GM18502 (cell line): ENCODE data around the gene SCN7A.

ENCODE experiments used
- ATAC-seq: cut with Tn5 transposase; IDR thresholded peaks from one replicate; pipeline ENCODE4 v1.9.1; 2021; ENCODE audit warnings: mild to moderate bottlenecking; ENCODE audit not compliant: unreplicated experiment, poor library complexity

Gene SCN7A

GRCh38 chr2:166406374-166406773, 87.7 kb downstream of the SCN7A start:
- ATAC-seq: no peak

GRCh38 chr2:166405569-166405926, 88.5 kb downstream of the SCN7A start:
- no peak for ATAC-seq

- ATAC-seq: no peak
Measured at GRCh38 chr2:166404831-166405568, 89.0 kb downstream of the SCN7A start.

- no peak for ATAC-seq
Measured at GRCh38 chr2:166394245-166394644, 99.8 kb downstream of the SCN7A start.

- no peak for ATAC-seq
Measured at GRCh38 chr2:166393008-166393407, 101.0 kb downstream of the SCN7A start.

- no peak for ATAC-seq
Measured at GRCh38 chr2:166388481-166389070, 105.5 kb downstream of the SCN7A start.

- no peak for ATAC-seq
Measured at GRCh38 chr2:166385313-166385712, 108.7 kb downstream of the SCN7A start.

- ATAC-seq: no peak
Measured at GRCh38 chr2:166384774-166385173, 109.3 kb downstream of the SCN7A start.

GRCh38 chr2:166382448-166382847, 111.6 kb downstream of the SCN7A start:
- no peak for ATAC-seq

- no peak for ATAC-seq
Measured at GRCh38 chr2:166380615-166381014, 113.4 kb downstream of the SCN7A start.

GRCh38 chr2:166376873-166377272, 117.2 kb downstream of the SCN7A start:
- no peak for ATAC-seq

- no peak for ATAC-seq
Measured at GRCh38 chr2:166376488-166376828, 117.6 kb downstream of the SCN7A start.

- ATAC-seq: peak; percentile 67
Measured at GRCh38 chr2:166375736-166376487, 118.1 kb downstream of the SCN7A start, which contains the start of gene SCN9A. Gene SCN9A (minus strand): TSS chr2:166375944. CDS start chr2:166311756, 64,188 bp downstream.

- ATAC-seq: peak; percentile 27
Measured at GRCh38 chr2:166375195-166375735, 118.8 kb downstream of the SCN7A start.

- no peak for ATAC-seq
Measured at GRCh38 chr2:166373951-166374350, 120.1 kb downstream of the SCN7A start.

- ATAC-seq: no peak
Measured at GRCh38 chr2:166373539-166373938, 120.5 kb downstream of the SCN7A start.

GRCh38 chr2:166373105-166373504, 120.9 kb downstream of the SCN7A start:
- no peak for ATAC-seq

GRCh38 chr2:166372046-166372445, 122.0 kb downstream of the SCN7A start:
- no peak for ATAC-seq

GRCh38 chr2:166365803-166366420, 128.1 kb downstream of the SCN7A start:
- ATAC-seq: no peak

- ATAC-seq: no peak
Measured at GRCh38 chr2:166365239-166365638, 128.8 kb downstream of the SCN7A start.
